Measurements from ENCODE around the gene FHAD1. TPM values are rescaled to one million over a fixed set of nuclear protein-coding genes. Genes with fewer than 3 reads are reported as not detected.

FHAD1 gene
- total and polyA plus RNA-seq, 10 of the 15 experiments (the other 5 are each of a cell fraction or from before 2014, with no cell fraction given), result 0.09 to 1.0 (median 0.32) TPM; not detected in 2

GRCh38 chr1:15443281-15443680 is 196.3 kb downstream of the FHAD1 start:
- Histone ChIP-seq H3K27me3 (replicated peaks in 1 of 2; ENCODE audit: control insufficient read depth in 2 of 2, insufficient read depth in 2 of 2, low read length in 1 of 2) (no peaks in the 10 kb centered on the region; a peak in 1 of 4 replicates), H3K4me2 (ENCODE audit: control insufficient read depth, insufficient read depth) (no peak overlapping the region), H3K4me1 (ENCODE audit: control insufficient read depth, insufficient read depth, low read length) (no peaks in the 10 kb centered on the region), H3K36me3 (ENCODE audit: control insufficient read depth in 2 of 2, insufficient read depth in 2 of 2, low read length in 1 of 2) (no peaks in the 10 kb centered on the region), H3K4me3 (no peak overlapping the region), H3K9ac (ENCODE audit: control insufficient read depth, insufficient read depth, low read length) (no peak overlapping the region), H2AFZ (ENCODE audit: control insufficient read depth, low read depth, low read length) (no peak overlapping the region), H3K9me3 (replicated peaks; ENCODE audit: control insufficient read depth, insufficient read depth, low read length) (no peaks in the 10 kb centered on the region), H4K20me1 (ENCODE audit: control insufficient read depth, insufficient read depth) (no peaks in the 10 kb centered on the region), H3K27ac (ENCODE audit: control insufficient read depth, insufficient read depth) (no peak overlapping the region), H3K79me2 (ENCODE audit: control insufficient read depth, insufficient read depth, low read length) (no peaks in the 10 kb centered on the region)
- no peak for FAIRE-seq
- in situ Hi-C loops (cut with MboI) (no loop called here), intact Hi-C loops (cut with micrococcal nuclease; ENCODE audit: unreplicated experiment) (no loop called here)
- ATAC-seq, result no peak
- 34% methylated on average over 5 of the region's 5 CpGs for WGBS (ENCODE audit: insufficient coverage, insufficient replicate concordance, low lambda C conversion rate, missing lambda C conversion rate)
- no peak for DNase-seq (ENCODE audit: low read depth, low spot score)
- BruUV-seq (replicated peaks), result no TSS peak
- RAD21 ChIA-PET (ENCODE audit: unreplicated experiment), result no interaction called here
- TF ChIP-seq BCL11A (IDR thresholded peaks at IDR 0.05; ENCODE audit: low read depth, low read length), result no peak
- no peak for TF ChIP-seq TCF12 (IDR thresholded peaks at IDR 0.05; ENCODE audit: low read depth, low read length)
- no peak for TF ChIP-seq GATAD2B (conservative IDR thresholded peaks at IDR 0.05; ENCODE audit: low read depth)
- TF ChIP-seq TARDBP (IDR thresholded peaks at IDR 0.05; ENCODE audit: borderline replicate concordance), result no peak
- TF ChIP-seq ZNF217 (IDR thresholded peaks at IDR 0.05), result no peak
- no peak for TF ChIP-seq BHLHE40 (IDR thresholded peaks at IDR 0.05; ENCODE audit: borderline replicate concordance in 1 of 2, low read depth in 2 of 2, low read length in 1 of 2)
- no peak for TF ChIP-seq E2F8 (IDR thresholded peaks at IDR 0.05; ENCODE audit: low read depth, partially characterized antibody)
- no peak for TF ChIP-seq KDM1A (IDR thresholded peaks at IDR 0.05; ENCODE audit: borderline replicate concordance)
- no peak for TF ChIP-seq MYB (IDR thresholded peaks at IDR 0.05; ENCODE audit: borderline replicate concordance, low read depth, low read length)
- TF ChIP-seq, protein P1, sequence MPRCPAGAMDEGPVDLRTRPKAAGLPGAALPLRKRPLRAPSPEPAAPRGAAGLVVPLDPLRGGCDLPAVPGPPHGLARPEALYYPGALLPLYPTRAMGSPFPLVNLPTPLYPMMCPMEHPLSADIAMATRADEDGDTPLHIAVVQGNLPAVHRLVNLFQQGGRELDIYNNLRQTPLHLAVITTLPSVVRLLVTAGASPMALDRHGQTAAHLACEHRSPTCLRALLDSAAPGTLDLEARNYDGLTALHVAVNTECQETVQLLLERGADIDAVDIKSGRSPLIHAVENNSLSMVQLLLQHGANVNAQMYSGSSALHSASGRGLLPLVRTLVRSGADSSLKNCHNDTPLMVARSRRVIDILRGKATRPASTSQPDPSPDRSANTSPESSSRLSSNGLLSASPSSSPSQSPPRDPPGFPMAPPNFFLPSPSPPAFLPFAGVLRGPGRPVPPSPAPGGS (IDR thresholded peaks at IDR 0.05; ENCODE audit: borderline replicate concordance, insufficient read depth, low read depth, low read length, poor library complexity, severe bottlenecking), result no peak
- no peak for TF ChIP-seq IKZF1 (conservative IDR thresholded peaks at IDR 0.05)
- TF ChIP-seq PKNOX1 (IDR thresholded peaks at IDR 0.05), result no peak
- SMC1A ChIA-PET (ENCODE audit: uncharacterized antibody, unreplicated experiment), result no interaction called here
- POLR2A ChIA-PET, result no interaction called here
- CTCF ChIA-PET, result no interaction called here
